ENCODE measurements around the gene ENGASE.

ENGASE gene

GRCh38 chr17:79085154-79085920 lies 10.7 kb downstream of the ENGASE start:
- TF ChIP-seq CTCF (conservative IDR thresholded peaks at IDR 0.05; ENCODE audit: low read depth, low read length), result no peak
- H3K4me3 ChIP-seq (ENCODE audit: low read length), result no peak overlapping the region
- no peak for DNase-seq (ENCODE audit: low read depth)

- no peak for DNase-seq (ENCODE audit: low read depth)
- no peak overlapping the region for H3K4me3 ChIP-seq (ENCODE audit: low read length)
- no peak for TF ChIP-seq CTCF (conservative IDR thresholded peaks at IDR 0.05; ENCODE audit: low read depth, low read length)
Measured at GRCh38 chr17:79085921-79086551, 11.4 kb downstream of the ENGASE start.

DNA sequence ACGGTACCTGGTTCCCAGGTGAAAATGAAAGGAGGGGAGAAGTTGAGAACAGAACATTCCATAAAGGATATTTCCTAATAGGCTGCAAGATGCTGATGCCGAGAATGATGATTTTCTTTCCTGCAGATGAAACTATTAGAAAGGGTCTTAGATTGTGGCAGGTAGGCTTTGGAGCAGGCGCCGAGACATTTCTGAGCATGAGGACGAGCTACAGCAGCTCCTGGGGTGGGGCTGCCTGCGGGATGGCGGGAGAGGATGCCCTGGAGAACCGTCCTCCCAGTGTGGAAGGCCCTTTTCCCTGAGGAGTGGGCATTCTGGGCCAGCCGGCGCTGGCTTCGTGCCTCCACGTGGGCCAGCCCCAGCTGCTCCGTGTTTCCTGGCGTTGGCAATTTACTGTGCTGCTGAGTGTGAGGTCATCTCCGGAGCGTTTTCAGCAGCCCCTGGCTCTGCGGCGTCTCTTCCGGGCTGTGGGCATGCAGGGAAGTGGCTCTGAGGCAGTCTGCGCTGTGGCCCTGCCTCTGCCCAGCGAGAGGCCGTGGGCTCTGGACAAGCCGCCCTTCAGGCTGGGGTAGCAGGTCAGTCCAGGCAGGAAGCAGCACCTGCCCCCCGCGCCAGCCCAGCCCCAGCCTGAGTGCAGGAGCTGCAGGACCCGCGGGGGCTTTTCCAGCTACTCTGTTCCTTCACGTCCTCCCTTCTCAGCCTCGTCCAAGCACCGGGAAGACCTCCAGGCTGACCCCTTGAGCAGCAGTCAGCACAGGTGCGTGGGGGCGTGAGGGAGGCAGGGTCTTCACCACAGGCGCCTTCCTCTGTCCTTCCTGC lies 12.2 kb downstream of the ENGASE start:
- no peak for DNase-seq (ENCODE audit: low read depth)
- TF ChIP-seq CTCF (conservative IDR thresholded peaks at IDR 0.05; ENCODE audit: low read depth, low read length), result no peak
- H3K4me3 ChIP-seq (ENCODE audit: low read length), result no peak overlapping the region

GRCh38 chr17:79087428-79088143 lies 13.0 kb downstream of the ENGASE start:
- H3K4me3 ChIP-seq (ENCODE audit: low read length), result no peak overlapping the region
- peak; percentile 87 for TF ChIP-seq CTCF (conservative IDR thresholded peaks at IDR 0.05; ENCODE audit: low read depth, low read length)
- no peak for DNase-seq (ENCODE audit: low read depth)

DNA sequence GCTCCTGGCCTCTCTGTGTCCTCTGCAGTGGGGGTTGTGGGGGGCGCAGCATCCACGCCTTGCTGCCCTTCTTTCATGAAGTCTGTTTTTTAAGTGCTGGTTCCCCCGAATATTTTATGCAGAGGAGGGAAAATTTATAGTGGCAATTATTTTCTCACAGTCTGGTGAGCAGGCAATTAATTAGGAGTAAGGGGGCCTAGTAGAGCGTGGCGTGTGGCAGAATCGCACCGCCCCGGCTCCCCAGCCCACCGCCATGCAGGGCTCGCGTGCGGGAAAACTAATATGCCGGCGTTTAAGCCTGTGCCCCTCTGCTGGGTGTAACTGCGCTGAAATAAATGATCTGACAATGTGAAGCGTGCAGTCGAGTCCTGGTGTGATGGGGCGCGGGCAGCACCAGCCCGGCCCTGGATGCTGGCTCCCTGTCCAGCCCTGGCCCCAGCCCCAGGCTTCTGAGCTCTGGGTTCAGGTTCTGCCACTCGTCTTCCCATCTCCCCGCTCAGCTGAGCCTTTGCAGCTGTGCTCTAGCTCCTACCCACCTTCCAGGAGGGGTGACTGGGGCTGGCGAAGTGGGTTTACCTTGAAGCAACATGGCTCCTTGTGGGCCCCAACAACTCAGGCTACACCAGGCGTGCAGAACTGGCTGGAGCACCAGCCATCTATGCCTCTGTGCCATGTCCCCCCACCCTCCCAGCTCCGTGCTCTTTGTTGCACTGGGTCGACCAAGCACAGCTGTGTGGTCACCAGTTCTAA lies 13.8 kb downstream of the ENGASE start:
- DNase-seq (ENCODE audit: low read depth), result no peak
- no peak for TF ChIP-seq CTCF (conservative IDR thresholded peaks at IDR 0.05; ENCODE audit: low read depth, low read length)
- no peak overlapping the region for H3K4me3 ChIP-seq (ENCODE audit: low read length)

DNA sequence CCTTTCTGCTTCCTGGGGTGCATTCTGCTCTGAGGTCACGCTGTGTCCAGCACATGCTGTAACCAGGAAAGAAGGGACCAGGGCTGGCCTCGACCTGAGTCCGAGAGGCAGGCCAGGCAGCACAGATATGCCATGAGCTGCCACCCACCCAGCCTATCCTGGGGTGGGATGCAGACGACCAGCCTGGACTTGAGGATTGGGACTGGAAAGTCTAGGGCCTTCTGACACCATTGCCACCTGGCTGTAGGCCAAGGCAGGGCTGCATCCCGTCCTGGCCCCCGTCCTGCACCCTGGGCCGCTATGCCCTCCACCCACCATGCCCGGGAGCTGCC lies 14.3 kb downstream of the ENGASE start:
- DNase-seq (ENCODE audit: low read depth), result no peak
- no peak for TF ChIP-seq CTCF (conservative IDR thresholded peaks at IDR 0.05; ENCODE audit: low read depth, low read length)
- H3K4me3 ChIP-seq (ENCODE audit: low read length), result no peak overlapping the region

Data from retinal pigment epithelial cell (primary cell).